ENCODE measurements around the gene PPP4R2. TPM values are rescaled to one million over a fixed set of nuclear protein-coding genes. Genes with fewer than 3 reads are reported as not detected.

Gene PPP4R2
- polyA plus RNA-seq, 3 donors: 14.3 to 25.4 (median 18.7) TPM

DNA sequence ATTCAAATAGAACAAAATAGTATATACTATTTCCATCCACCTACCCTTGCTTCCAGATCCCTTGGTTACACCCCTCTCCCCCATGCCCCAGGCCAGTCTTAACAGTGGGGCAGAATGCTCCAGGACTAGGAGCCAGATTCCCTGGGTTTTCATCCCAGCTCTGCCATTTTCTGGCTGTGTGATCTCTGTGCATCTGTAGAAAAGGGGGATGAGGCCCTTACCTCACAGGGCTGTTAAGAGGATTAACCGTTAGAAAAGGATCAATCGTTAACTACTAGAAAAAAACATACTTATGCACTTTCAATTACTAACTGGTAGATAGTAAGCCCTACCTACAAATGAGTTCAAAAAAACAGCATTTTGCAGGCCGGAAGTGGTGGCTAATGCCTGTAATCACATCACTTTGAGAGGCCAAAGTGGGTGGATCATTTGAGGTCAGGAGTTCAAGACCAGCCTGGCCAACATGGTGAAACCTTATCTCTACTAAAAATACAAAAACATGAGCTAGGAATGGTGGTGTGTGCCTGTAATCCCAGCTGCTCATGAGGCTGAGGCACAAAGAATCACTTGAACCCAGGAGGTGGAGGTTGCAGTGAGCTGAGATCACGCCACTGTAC, 76.6 kb downstream of the PPP4R2 start:
- intact Hi-C loops (cut with micrococcal nuclease): no loop called here
- Mint-ChIP-seq H3K9me3 (no peaks in the 10 kb centered on the region), H3K27ac (peak overlapping the region in 4 of 7 donors; percentile 0 to 82 (median 76)), H3K27me3 (ENCODE audit: low read depth in 3 of 3) (peaks cover 0 to 3% (median 2%) of the 10 kb centered on the region in 3 donors), H3K36me3 (peaks cover 2 to 4% of the 10 kb centered on the region in 2 donors), H3K4me1 (peaks cover 3% of the 10 kb centered on the region), H3K4me3 (no peak overlapping the region)
- Histone ChIP-seq H4K20me1 (ENCODE audit: insufficient read depth, low read length) (no peaks in the 10 kb centered on the region), H3K9ac (ENCODE audit: insufficient read depth, low read length, poor library complexity, severe bottlenecking) (no peak overlapping the region), H3K4me2 (replicated peaks; ENCODE audit: extremely low read depth, low read length, poor library complexity, severe bottlenecking) (no peak overlapping the region), H2AFZ (ENCODE audit: insufficient read depth, low read depth, low read length, poor library complexity, severe bottlenecking) (no peak overlapping the region), H3K27ac (ENCODE audit: low read depth in 1 of 2, low read length in 2 of 2) (no peak overlapping the region), H3K79me2 (ENCODE audit: insufficient read depth, low read length) (no peaks in the 10 kb centered on the region), H3K4me1 (ENCODE audit: control insufficient read depth in 1 of 2, insufficient read depth in 2 of 2, low read length in 2 of 2) (no peaks in the 10 kb centered on the region), H3K27me3 (ENCODE audit: control insufficient read depth in 2 of 2, insufficient read depth in 2 of 2, low read length in 2 of 2) (no peaks in the 10 kb centered on the region), H3K9me3 (replicated peaks in 1 of 2; ENCODE audit: control insufficient read depth in 1 of 2, insufficient read depth in 1 of 2, low read length in 2 of 2) (no peaks in the 10 kb centered on the region), H3K36me3 (replicated peaks in 1 of 2; ENCODE audit: control insufficient read depth in 1 of 2, insufficient read depth in 2 of 2, low read length in 2 of 2) (peaks cover 3 to 6% of the 10 kb centered on the region in 2 donors), H3K4me3 (replicated peaks in 1 of 3; ENCODE audit: low read depth in 2 of 3, low read length in 3 of 3) (no peak overlapping the region)
- WGBS (ENCODE audit: insufficient coverage): no CpG with 5 or more reads among the region's 4 CpGs
- TF ChIP-seq CTCF (IDR thresholded peaks at IDR 0.05): no peak
- no peak for DNase-seq

DNA sequence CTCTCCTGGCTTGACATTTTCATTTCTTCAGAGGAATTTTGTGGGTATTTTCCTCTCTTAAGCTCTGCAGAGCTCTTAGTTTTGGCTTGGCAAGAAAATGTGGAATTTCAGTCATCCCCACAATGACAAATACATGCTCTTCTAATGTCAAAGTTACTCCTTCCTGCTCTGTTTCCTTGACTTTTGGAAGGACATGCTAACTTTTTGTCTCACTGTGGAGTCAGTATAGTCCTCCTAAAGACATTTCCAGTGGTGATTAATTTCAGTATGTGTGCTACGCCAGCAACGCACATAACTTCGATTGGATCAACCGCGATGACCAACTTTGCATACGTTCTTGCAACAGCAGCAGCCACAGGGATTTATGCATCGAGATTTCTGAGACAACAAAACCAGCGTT, 78.2 kb downstream of the PPP4R2 start:
- H3K27ac Mint-ChIP-seq: no peak overlapping the region
- intact Hi-C loops (cut with micrococcal nuclease): no loop called here

More for the DNA sequence above, 78.2 kb downstream of the PPP4R2 start:
- Mint-ChIP-seq H3K36me3 (no peaks in the 10 kb centered on the region), H3K4me1 (peaks cover 3% of the 10 kb centered on the region), H3K27me3 (ENCODE audit: low read depth in 3 of 3) (peaks cover 0 to 3% (median 2%) of the 10 kb centered on the region in 3 donors), H3K9me3 (no peaks in the 10 kb centered on the region), H3K4me3 (no peak overlapping the region)
- Histone ChIP-seq H3K4me2 (replicated peaks; ENCODE audit: extremely low read depth, low read length, poor library complexity, severe bottlenecking) (no peak overlapping the region), H3K27me3 (ENCODE audit: control insufficient read depth in 2 of 2, insufficient read depth in 2 of 2, low read length in 2 of 2) (no peaks in the 10 kb centered on the region), H3K9ac (ENCODE audit: insufficient read depth, low read length, poor library complexity, severe bottlenecking) (no peak overlapping the region), H3K4me1 (ENCODE audit: control insufficient read depth in 1 of 2, insufficient read depth in 2 of 2, low read length in 2 of 2) (no peaks in the 10 kb centered on the region), H3K36me3 (replicated peaks in 1 of 2; ENCODE audit: control insufficient read depth in 1 of 2, insufficient read depth in 2 of 2, low read length in 2 of 2) (no peaks in the 10 kb centered on the region), H4K20me1 (ENCODE audit: insufficient read depth, low read length) (no peaks in the 10 kb centered on the region), H3K4me3 (replicated peaks in 1 of 3; ENCODE audit: low read depth in 2 of 3, low read length in 3 of 3) (no peak overlapping the region), H3K9me3 (replicated peaks in 1 of 2; ENCODE audit: control insufficient read depth in 1 of 2, insufficient read depth in 1 of 2, low read length in 2 of 2) (no peaks in the 10 kb centered on the region), H2AFZ (ENCODE audit: insufficient read depth, low read depth, low read length, poor library complexity, severe bottlenecking) (no peak overlapping the region), H3K27ac (ENCODE audit: low read depth in 1 of 2, low read length in 2 of 2) (no peak overlapping the region), H3K79me2 (ENCODE audit: insufficient read depth, low read length) (no peaks in the 10 kb centered on the region)
- WGBS (ENCODE audit: insufficient coverage): 100% methylated on average over 6 of the region's 8 CpGs
- no peak for TF ChIP-seq CTCF (IDR thresholded peaks at IDR 0.05)
- DNase-seq: no peak

Data from CD14-positive monocyte (primary cell).